ENCODE measurements around the gene SLU7. TPM values are rescaled to one million over a fixed set of nuclear protein-coding genes. Genes with fewer than 3 reads are reported as not detected.
"Not testable (repeated sequence)": the region's sequence is repeated elsewhere in the genome, so short reads cannot be mapped to it uniquely, and the experiment has no call there.

The SLU7 gene
- total RNA-seq, 2 experiments from 2014 or later, result 63.5 to 64.6 TPM

GRCh38 chr5:160445132-160445531 is 26.3 kb upstream of the SLU7 start:
- no peaks in the 10 kb centered on the region for H3K9me3 Mint-ChIP-seq
- H3K4me1 Mint-ChIP-seq, result peaks cover 21% of the 10 kb centered on the region
- H3K36me3 Mint-ChIP-seq (ENCODE audit: low read depth), result peaks cover 3% of the 10 kb centered on the region
- ChIA-PET POLR2A (no interaction called here), CTCF (no interaction called here)
- H3K27me3 Mint-ChIP-seq, result no peaks in the 10 kb centered on the region
- DNase-seq, result no peak
- H3K4me3 Mint-ChIP-seq, result no peak overlapping the region
- no peak overlapping the region for H3K27ac Mint-ChIP-seq

- POLR2A ChIA-PET, result no interaction called here
- peaks cover 22% of the 10 kb centered on the region for H3K4me1 Mint-ChIP-seq
- no peaks in the 10 kb centered on the region for H3K27me3 Mint-ChIP-seq
- H3K9me3 Mint-ChIP-seq, result no peaks in the 10 kb centered on the region
- CTCF ChIA-PET, result no interaction called here
- no peaks in the 10 kb centered on the region for H3K36me3 Mint-ChIP-seq (ENCODE audit: low read depth)
- H3K4me3 Mint-ChIP-seq, result no peak overlapping the region
- no peak overlapping the region for H3K27ac Mint-ChIP-seq
- DNase-seq, result no peak
These were observed 25.5 kb upstream of the SLU7 start for GRCh38 chr5:160444407-160444806.

GRCh38 chr5:160442824-160443431 is 24.0 kb upstream of the SLU7 start:
- no peak for DNase-seq
- Mint-ChIP-seq H3K4me3 (no peak overlapping the region), H3K9me3 (no peaks in the 10 kb centered on the region), H3K27me3 (no peaks in the 10 kb centered on the region), H3K36me3 (ENCODE audit: low read depth) (no peaks in the 10 kb centered on the region), H3K27ac (no peak overlapping the region), H3K4me1 (peaks cover 33% of the 10 kb centered on the region)
- ChIA-PET POLR2A (no interaction called here), CTCF (interaction anchor here (0.9 to 5.7 kb wide), 4 partner anchors 10 to 30 kb away, joined by 3 to 63 read pairs (median 4); no protein-coding TSS in a partner anchor)

- no peaks in the 10 kb centered on the region for H3K36me3 Mint-ChIP-seq (ENCODE audit: low read depth)
- DNase-seq, result no peak
- POLR2A ChIA-PET, result no interaction called here
- CTCF ChIA-PET, result interaction anchor here (0.5 to 5.7 kb wide), 6 partner anchors 12 to 52 kb away, joined by 3 to 63 read pairs (median 12); partner anchors contain the start of gene PTTG1
- no peaks in the 10 kb centered on the region for H3K27me3 Mint-ChIP-seq
- H3K4me1 Mint-ChIP-seq, result peaks cover 36% of the 10 kb centered on the region
- H3K4me3 Mint-ChIP-seq, result no peak overlapping the region
- peak overlapping the region; percentile 1 for H3K27ac Mint-ChIP-seq
- H3K9me3 Mint-ChIP-seq, result no peaks in the 10 kb centered on the region
These were observed 22.5 kb upstream of the SLU7 start for GRCh38 chr5:160441311-160441781.

GRCh38 chr5:160439205-160439600 is 20.3 kb upstream of the SLU7 start:
- peak; percentile 87 for DNase-seq
- H3K36me3 Mint-ChIP-seq (ENCODE audit: low read depth), result no peaks in the 10 kb centered on the region
- peak overlapping the region; percentile 73 for H3K4me3 Mint-ChIP-seq
- ChIA-PET CTCF (interaction anchor here (0.6 to 5.7 kb wide), 26 partner anchors 9 to 209 kb away, joined by 3 to 63 read pairs (median 6); partner anchors contain the start of genes PTTG1 and SLU7), POLR2A (interaction anchor here (1.1 kb wide), 1 partner anchor 31 kb away, joined by 3 read pairs; no protein-coding TSS in a partner anchor)
- peak overlapping the region; percentile 74 for H3K27ac Mint-ChIP-seq
- H3K27me3 Mint-ChIP-seq, result peaks cover 5% of the 10 kb centered on the region
- peaks cover 36% of the 10 kb centered on the region for H3K4me1 Mint-ChIP-seq
- no peaks in the 10 kb centered on the region for H3K9me3 Mint-ChIP-seq

GRCh38 chr5:160438316-160439204 is 19.7 kb upstream of the SLU7 start:
- ChIA-PET CTCF (interaction anchor here (0.6 to 5.7 kb wide), 37 partner anchors 10 to 1248 kb away, joined by 3 to 63 read pairs (median 4); partner anchors contain the start of genes PTTG1, SLU7 and TTC1), POLR2A (interaction anchor here (0.6 to 1.2 kb wide), 3 partner anchors 31 to 68 kb away, joined by 3 to 5 read pairs (median 3); no protein-coding TSS in a partner anchor)
- Mint-ChIP-seq H3K36me3 (ENCODE audit: low read depth) (no peaks in the 10 kb centered on the region), H3K27ac (peak overlapping the region; percentile 74), H3K4me3 (peak overlapping the region; percentile 73), H3K4me1 (peaks cover 36% of the 10 kb centered on the region), H3K9me3 (no peaks in the 10 kb centered on the region), H3K27me3 (peaks cover 5% of the 10 kb centered on the region)
- DNase-seq, result peak; percentile 74

GRCh38 chr5:160437271-160437670 is 18.4 kb upstream of the SLU7 start:
- H3K9me3 Mint-ChIP-seq, result no peaks in the 10 kb centered on the region
- H3K4me1 Mint-ChIP-seq, result peaks cover 36% of the 10 kb centered on the region
- no peak overlapping the region for H3K27ac Mint-ChIP-seq
- peaks cover 5% of the 10 kb centered on the region for H3K27me3 Mint-ChIP-seq
- CTCF ChIA-PET, result interaction anchor here (1.5 to 4.6 kb wide), 3 partner anchors 14 to 109 kb away, joined by 3 to 52 read pairs (median 32); partner anchors contain the start of gene PTTG1
- H3K4me3 Mint-ChIP-seq, result no peak overlapping the region
- H3K36me3 Mint-ChIP-seq (ENCODE audit: low read depth), result no peaks in the 10 kb centered on the region
- no peak for DNase-seq
- POLR2A ChIA-PET, result no interaction called here

- H3K27ac Mint-ChIP-seq; H3K36me3 Mint-ChIP-seq (ENCODE audit: low read depth); DNase-seq; CTCF ChIA-PET; H3K9me3 Mint-ChIP-seq; H3K27me3 Mint-ChIP-seq; H3K4me3 Mint-ChIP-seq; POLR2A ChIA-PET: not testable (repeated sequence)
- H3K4me1 Mint-ChIP-seq, result peaks cover 31% of the 10 kb centered on the region
These were observed 17.8 kb upstream of the SLU7 start for GRCh38 chr5:160436661-160437060.

GRCh38 chr5:160436017-160436416 is 17.1 kb upstream of the SLU7 start:
- DNase-seq, result no peak
- Mint-ChIP-seq H3K27ac (no peak overlapping the region), H3K4me1 (peaks cover 24% of the 10 kb centered on the region), H3K9me3 (no peaks in the 10 kb centered on the region), H3K27me3 (peaks cover 5% of the 10 kb centered on the region), H3K36me3 (ENCODE audit: low read depth) (no peaks in the 10 kb centered on the region), H3K4me3 (no peak overlapping the region)
- ChIA-PET POLR2A (no interaction called here), CTCF (interaction anchor here (0.6 kb wide), 2 partner anchors 191 to 290 kb away, joined by 3 read pairs; no protein-coding TSS in a partner anchor)

GRCh38 chr5:160435532-160435931 is 16.7 kb upstream of the SLU7 start:
- Mint-ChIP-seq H3K4me1 (peaks cover 20% of the 10 kb centered on the region), H3K9me3 (no peaks in the 10 kb centered on the region), H3K4me3 (no peak overlapping the region), H3K27ac (no peak overlapping the region), H3K36me3 (ENCODE audit: low read depth) (no peaks in the 10 kb centered on the region), H3K27me3 (peaks cover 5% of the 10 kb centered on the region)
- DNase-seq, result no peak
- ChIA-PET CTCF (interaction anchor here (0.6 kb wide), 2 partner anchors 190 to 290 kb away, joined by 3 read pairs; no protein-coding TSS in a partner anchor), POLR2A (no interaction called here)

GRCh38 chr5:160434022-160434531 is 15.2 kb upstream of the SLU7 start:
- no peak for DNase-seq
- peaks cover 7% of the 10 kb centered on the region for H3K36me3 Mint-ChIP-seq (ENCODE audit: low read depth)
- H3K27me3 Mint-ChIP-seq, result peaks cover 5% of the 10 kb centered on the region
- no peaks in the 10 kb centered on the region for H3K9me3 Mint-ChIP-seq
- H3K27ac Mint-ChIP-seq, result no peak overlapping the region
- H3K4me3 Mint-ChIP-seq, result no peak overlapping the region
- POLR2A ChIA-PET, result no interaction called here
- peaks cover 12% of the 10 kb centered on the region for H3K4me1 Mint-ChIP-seq
- CTCF ChIA-PET, result interaction anchor here (1.1 kb wide), 1 partner anchor 27 kb away, joined by 3 read pairs; no protein-coding TSS in a partner anchor

GRCh38 chr5:160432787-160433186 is 13.9 kb upstream of the SLU7 start:
- H3K27me3 Mint-ChIP-seq, result peaks cover 5% of the 10 kb centered on the region
- no peaks in the 10 kb centered on the region for H3K9me3 Mint-ChIP-seq
- ChIA-PET POLR2A (no interaction called here), CTCF (interaction anchor here (1.1 kb wide), 1 partner anchor 28 kb away, joined by 3 read pairs; no protein-coding TSS in a partner anchor)
- peaks cover 20% of the 10 kb centered on the region for H3K36me3 Mint-ChIP-seq (ENCODE audit: low read depth)
- H3K27ac Mint-ChIP-seq, result no peak overlapping the region
- peaks cover 3% of the 10 kb centered on the region for H3K4me1 Mint-ChIP-seq
- DNase-seq, result no peak
- H3K4me3 Mint-ChIP-seq, result no peak overlapping the region
